Lung (tissue), 12 donors: ENCODE measurements around the gene DUSP7. TPM values are rescaled to one million over a fixed set of nuclear protein-coding genes. Genes with fewer than 3 reads are reported as not detected.
A peak's percentile ranks its signal among the peaks of the same experiment; 100 is the strongest.

Experiments
- ATAC-seq: fragments of 200-7000 bp; cut with Tn5 transposase; one replicate; pipeline ENCODE4 v1.9.1; 2020; ENCODE audit warnings: moderate number of reproducible peaks; ENCODE audit not compliant: insufficient read depth, low FRiP score
- DNase-seq, 3 donors: peaks; one replicate each; pipeline ENCODE4 v3.0.0-alpha.2; 2013 to 2017
- H3K27ac ChIP-seq, 2 donors: one replicate each; pipeline ENCODE4 v1.5.1; 2013; ENCODE audit warnings: mild to moderate bottlenecking in 2 of 2, moderate library complexity in 2 of 2, control low read depth in 1 of 2, inconsistent platforms in 1 of 2, low read depth in 1 of 2, low read length in 1 of 2
- H3K27me3 ChIP-seq, 3 donors: one replicate each; pipeline ENCODE4 v1.5.1; 2013; ENCODE audit warnings: low read length in 2 of 3; ENCODE audit not compliant: control insufficient read depth in 3 of 3, insufficient read depth in 3 of 3
- H3K36me3 ChIP-seq, 4 donors: one replicate each; pipeline ENCODE4 v1.5.1; 2013; ENCODE audit warnings: low read length in 4 of 4, mild to moderate bottlenecking in 1 of 4, moderate library complexity in 1 of 4; ENCODE audit not compliant: control insufficient read depth in 4 of 4, insufficient read depth in 4 of 4
- H3K4me1 ChIP-seq, 5 donors: one replicate each; pipeline ENCODE4 v1.5.1; 2013; ENCODE audit warnings: low read length in 5 of 5, mild to moderate bottlenecking in 2 of 5, moderate library complexity in 1 of 5; ENCODE audit not compliant: control insufficient read depth in 5 of 5, insufficient read depth in 5 of 5
- H3K4me3 ChIP-seq: one replicate; pipeline ENCODE4 v1.5.1; 2013; ENCODE audit warnings: mild to moderate bottlenecking, control low read depth, moderate library complexity
- H3K9ac ChIP-seq, 2 donors: one replicate each; pipeline ENCODE4 v1.5.1; 2013; ENCODE audit warnings: low read length in 2 of 2, control low read depth in 1 of 2; ENCODE audit not compliant: insufficient read depth in 1 of 2
- H3K9me3 ChIP-seq, 4 donors: one replicate each; pipeline ENCODE4 v1.5.1; 2013; ENCODE audit warnings: low read length in 3 of 4, mild to moderate bottlenecking in 1 of 4, moderate library complexity in 1 of 4; ENCODE audit not compliant: control insufficient read depth in 4 of 4, insufficient read depth in 3 of 4
- WGBS, 2 donors: extraction: QIAGEN DNeasy Blood & Tissue Kit; methylation state at CpG; one replicate each; pipeline ENCODE4 v1.1.7; 2013; 5-methylcytosine and 5-hydroxymethylcytosine counted together
- polyA plus RNA-seq, 2 donors: library from polyadenylated mRNA; stranded (reverse); fragments of 200-250 nt; gene quantifications; one replicate each; pipeline ENCODE4 v1.2.1, GENCODE V29; 2013
- total RNA-seq, 2 donors: library from RNA; depleted of rRNA in 1 of 2; stranded (reverse); fragments of >200 nt in 1 of 2; gene quantifications; one replicate each; pipeline ENCODE4 v1.2.1, GENCODE V29; 2014 to 2021
- TF ChIP-seq, protein P1 (sequence below): IDR thresholded peaks from 2 replicates; pipeline ENCODE4 v1.5.1; 2012; ENCODE audit warnings: mild to moderate bottlenecking; ENCODE audit errors: control extremely low read depth, extremely low read depth
- donor health status: control.
- donor health status: control.
- donor health status: Bipolar disorder and iron deficiency.
- donor health status: healthy.
- donor health status: DM: yes; HTN: yes; CAD: no.

The DUSP7 gene
- total and polyA plus RNA-seq, 4 donors: 10.2 to 36.2 (median 20.9) TPM

DNA sequence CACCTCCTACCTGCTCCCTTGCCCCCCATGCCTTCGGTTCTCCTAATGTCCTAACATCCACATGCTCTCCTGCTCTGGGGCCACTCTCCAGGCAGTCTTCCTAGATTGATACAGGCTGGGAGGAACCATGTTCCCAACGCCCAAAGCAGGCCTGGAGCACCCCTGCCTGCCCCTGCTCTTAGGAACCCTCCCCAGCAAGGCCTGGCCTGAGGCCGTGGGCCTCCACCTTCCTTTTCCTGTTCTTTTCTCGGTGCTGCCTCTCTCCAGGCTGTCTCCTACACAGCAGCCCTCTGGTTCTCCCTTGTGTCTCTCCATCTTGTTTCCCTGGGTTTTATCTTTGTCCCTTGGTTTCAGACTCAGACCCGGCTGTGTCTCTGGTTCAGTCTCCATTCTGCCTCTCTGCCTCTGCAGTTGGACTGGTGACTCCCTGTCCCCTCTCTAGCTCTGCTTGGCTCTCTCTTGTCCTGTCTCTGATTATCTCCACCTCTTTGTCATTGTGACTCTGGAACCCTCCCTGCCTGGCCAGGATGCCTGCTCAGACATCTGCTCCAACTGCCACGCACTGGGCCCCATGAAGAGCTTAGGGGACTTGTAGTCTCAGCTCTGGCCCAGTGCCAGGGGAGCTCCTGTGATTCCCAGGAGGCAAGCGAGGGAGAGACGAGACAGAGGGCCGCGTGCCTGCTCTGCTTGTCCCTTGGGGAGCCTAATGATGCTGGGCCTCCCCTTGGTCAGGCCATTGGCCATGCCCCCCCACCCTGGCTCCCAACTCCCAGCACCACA is 34.7 kb downstream of the DUSP7 start:
- H3K4me3 ChIP-seq: no peak overlapping the region
- H3K9ac ChIP-seq: no peak overlapping the region
- 69 to 72% methylated on average over 10 of the region's 10 CpGs for WGBS, 2 donors
- peak overlapping the region; percentile 37 to 92 for H3K27ac ChIP-seq
- H3K36me3 ChIP-seq: no peaks in the 10 kb centered on the region
- H3K4me1 ChIP-seq: peaks cover 0 to 36% (median 12%) of the 10 kb centered on the region in 5 donors
- ATAC-seq (no peak), DNase-seq (peak in 1 of 3 donors; percentile 44)
- H3K27me3 ChIP-seq: no peaks in the 10 kb centered on the region
- TF ChIP-seq, protein P1, sequence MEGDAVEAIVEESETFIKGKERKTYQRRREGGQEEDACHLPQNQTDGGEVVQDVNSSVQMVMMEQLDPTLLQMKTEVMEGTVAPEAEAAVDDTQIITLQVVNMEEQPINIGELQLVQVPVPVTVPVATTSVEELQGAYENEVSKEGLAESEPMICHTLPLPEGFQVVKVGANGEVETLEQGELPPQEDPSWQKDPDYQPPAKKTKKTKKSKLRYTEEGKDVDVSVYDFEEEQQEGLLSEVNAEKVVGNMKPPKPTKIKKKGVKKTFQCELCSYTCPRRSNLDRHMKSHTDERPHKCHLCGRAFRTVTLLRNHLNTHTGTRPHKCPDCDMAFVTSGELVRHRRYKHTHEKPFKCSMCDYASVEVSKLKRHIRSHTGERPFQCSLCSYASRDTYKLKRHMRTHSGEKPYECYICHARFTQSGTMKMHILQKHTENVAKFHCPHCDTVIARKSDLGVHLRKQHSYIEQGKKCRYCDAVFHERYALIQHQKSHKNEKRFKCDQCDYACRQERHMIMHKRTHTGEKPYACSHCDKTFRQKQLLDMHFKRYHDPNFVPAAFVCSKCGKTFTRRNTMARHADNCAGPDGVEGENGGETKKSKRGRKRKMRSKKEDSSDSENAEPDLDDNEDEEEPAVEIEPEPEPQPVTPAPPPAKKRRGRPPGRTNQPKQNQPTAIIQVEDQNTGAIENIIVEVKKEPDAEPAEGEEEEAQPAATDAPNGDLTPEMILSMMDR: no peak
- H3K9me3 ChIP-seq: no peaks in the 10 kb centered on the region

DNA sequence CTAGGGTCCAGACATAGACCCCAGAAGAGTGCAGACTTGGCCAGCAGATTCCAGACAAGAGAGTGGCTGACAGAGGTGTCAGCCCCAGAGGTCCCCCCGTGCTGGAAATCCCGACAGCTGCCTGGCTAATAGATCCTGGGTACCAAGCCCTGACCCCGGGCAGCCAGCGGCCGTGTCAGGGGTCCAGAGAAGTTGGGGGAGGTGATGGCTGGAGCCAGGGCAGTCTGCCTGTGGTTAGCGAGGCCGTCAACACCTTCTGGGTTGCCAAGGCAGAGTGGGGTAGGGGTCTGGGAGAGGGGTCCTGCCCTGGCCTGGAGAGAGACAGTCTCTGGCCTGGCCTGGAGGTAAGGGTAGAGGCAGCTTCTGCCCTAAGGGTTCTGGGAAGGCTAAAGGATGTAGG is 35.6 kb downstream of the DUSP7 start:
- 93 to 97% methylated on average over 7 of the region's 7 CpGs for WGBS, 2 donors
- H3K4me1 ChIP-seq: peaks cover 0 to 34% (median 12%) of the 10 kb centered on the region in 5 donors
- H3K36me3 ChIP-seq: no peaks in the 10 kb centered on the region
- H3K9ac ChIP-seq: no peak overlapping the region
- H3K4me3 ChIP-seq: no peak overlapping the region
- ATAC-seq (no peak), DNase-seq (no peak)
- TF ChIP-seq, protein P1: no peak
- H3K27ac ChIP-seq: peak overlapping the region in 1 of 2 donors; percentile 92
- H3K9me3 ChIP-seq: no peaks in the 10 kb centered on the region
- no peaks in the 10 kb centered on the region for H3K27me3 ChIP-seq

DNA sequence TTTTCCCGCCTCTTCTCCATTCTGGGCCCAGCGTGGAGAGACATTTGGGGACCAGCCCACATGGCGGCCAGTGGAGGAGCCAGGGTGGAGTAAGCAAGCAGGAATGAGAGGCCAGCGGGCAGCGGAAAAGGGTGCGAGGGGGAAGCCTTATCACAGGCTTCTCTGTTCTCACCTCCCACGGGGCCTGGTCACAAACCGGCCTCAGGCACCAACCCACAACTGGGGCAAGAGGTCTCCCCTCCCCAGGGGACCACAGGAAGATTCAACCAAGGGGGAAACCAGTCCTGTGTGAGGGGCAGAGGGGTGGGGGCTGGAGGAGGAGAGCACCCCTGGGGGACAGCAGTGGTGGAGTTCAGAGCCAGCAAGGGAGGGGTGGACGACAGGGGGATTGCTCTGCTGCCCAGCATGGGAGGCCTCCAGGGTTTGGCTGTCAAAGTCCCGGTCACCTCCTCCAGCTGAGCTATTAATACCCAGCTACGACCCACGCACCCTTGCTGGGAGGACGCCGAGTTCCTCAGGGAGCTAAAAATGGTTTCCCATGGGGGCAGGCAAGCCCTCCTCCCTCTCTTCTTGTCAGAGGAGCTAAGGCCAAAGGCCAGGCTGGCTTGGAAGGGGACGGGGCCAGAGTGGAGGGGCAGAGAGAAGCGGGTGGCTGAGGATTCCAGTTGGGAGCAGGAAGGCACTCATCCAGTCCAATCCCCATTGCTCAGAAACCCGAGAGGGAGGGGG is 36.9 kb downstream of the DUSP7 start:
- Histone ChIP-seq H3K27me3 (no peaks in the 10 kb centered on the region), H3K4me3 (no peak overlapping the region), H3K9ac (no peak overlapping the region), H3K9me3 (no peaks in the 10 kb centered on the region), H3K27ac (peak overlapping the region; percentile 48 to 92), H3K36me3 (no peaks in the 10 kb centered on the region), H3K4me1 (peaks cover 0 to 37% (median 12%) of the 10 kb centered on the region in 5 donors)
- ATAC-seq (peak; percentile 21), DNase-seq (no peak)
- TF ChIP-seq, protein P1: no peak
- WGBS, 2 donors: 82 to 89% methylated on average over 16 to 17 of the region's 17 CpGs
